ENCODE results near the gene PMEL. TPM values are rescaled to one million over a fixed set of nuclear protein-coding genes. Genes with fewer than 3 reads are reported as not detected.

Gene PMEL
- total RNA-seq, 1 experiment from 2014 or later = 5.8 TPM

DNA sequence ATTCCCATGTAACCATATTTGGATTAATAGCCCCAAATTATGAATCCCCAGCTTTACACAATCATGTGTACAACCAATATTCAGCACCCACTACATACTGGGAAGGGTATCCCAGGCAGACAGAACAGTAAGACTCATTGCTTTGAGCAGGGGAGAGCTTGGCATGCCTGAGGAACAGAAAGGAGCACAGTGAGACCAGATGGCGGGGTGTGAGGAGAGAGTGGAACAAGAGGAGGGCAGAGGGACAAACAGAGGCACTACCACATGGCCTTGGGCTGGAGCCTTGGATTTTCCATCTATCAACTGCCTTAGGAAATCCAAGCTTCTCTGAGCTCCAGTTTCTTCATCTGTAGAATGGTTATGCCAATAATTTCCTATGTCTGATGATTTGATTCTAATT lies 31.1 kb downstream of the PMEL start:
- Histone ChIP-seq H4K20me1 (ENCODE audit: insufficient read depth) (no peaks in the 10 kb centered on the region), H3K27me3 (ENCODE audit: insufficient read depth, low read length) (no peaks in the 10 kb centered on the region), H3K4me1 (ENCODE audit: control insufficient read depth in 1 of 2, insufficient read depth in 2 of 2, low read length in 2 of 2) (peaks cover 20 to 58% of the 10 kb centered on the region in 2 experiments), H3K9me3 (ENCODE audit: control insufficient read depth in 1 of 2, insufficient read depth in 1 of 2, low read depth in 1 of 2, low read length in 2 of 2) (no peaks in the 10 kb centered on the region), H3K79me2 (ENCODE audit: insufficient read depth, low read length) (no peaks in the 10 kb centered on the region), H3K27ac (ENCODE audit: low read depth, low read length) (no peak overlapping the region), H3K4me2 (ENCODE audit: low read length) (no peak overlapping the region), H3K9me2 (ENCODE audit: insufficient read depth) (no peaks in the 10 kb centered on the region), H2AFZ (ENCODE audit: low read depth, low read length, poor library complexity, severe bottlenecking) (no peak overlapping the region), H3K4me3 (replicated peaks in 1 of 2; ENCODE audit: low read depth in 1 of 2, low read length in 2 of 2) (no peak overlapping the region), H3K9ac (ENCODE audit: low read length) (no peak overlapping the region), H3K36me3 (ENCODE audit: control insufficient read depth in 1 of 2, insufficient read depth in 2 of 2, low read length in 2 of 2) (no peaks in the 10 kb centered on the region)
- DNase-seq (ENCODE audit: low read depth, low spot score) = no peak
- intact Hi-C loops (cut with micrococcal nuclease) = loop anchor here (5.0 kb wide), 1 partner anchor 108 kb away; the partner anchor contains the start of gene RPS26
- RAD21 ChIA-PET (ENCODE audit: low non-redundant PET in 1 of 2, low total read pairs in 2 of 2, uncharacterized antibody in 2 of 2, unreplicated experiment in 2 of 2) = no interaction called here
- no TSS peak for BruUV-seq (replicated peaks)
- CTCF ChIA-PET = no interaction called here
- TF ChIP-seq EGR1 (IDR thresholded peaks at IDR 0.05; ENCODE audit: low read depth) (no peak), SRF (IDR thresholded peaks at IDR 0.05; ENCODE audit: low read depth) (no peak), POLR2AphosphoS5 (IDR thresholded peaks at IDR 0.05; ENCODE audit: low read depth, low read length) (0 out of 2 replicates have a peak, but pooled peaks have one; percentile 17), SIN3A (IDR thresholded peaks at IDR 0.05; ENCODE audit: low read depth) (no peak)
- no peak for ATAC-seq
- POLR2A ChIA-PET = no interaction called here

GRCh38 chr12:55933799-55934742 lies 31.8 kb downstream of the PMEL start:
- CTCF ChIA-PET = interaction anchor here (1.1 to 1.2 kb wide), 2 partner anchors 62 to 114 kb away, joined by 3 to 4 read pairs; no protein-coding TSS in a partner anchor

More at GRCh38 chr12:55933799-55934742, 31.8 kb downstream of the PMEL start:
- Histone ChIP-seq H3K4me2 (ENCODE audit: low read length) (peak overlapping the region; percentile 91), H3K36me3 (ENCODE audit: control insufficient read depth in 1 of 2, insufficient read depth in 2 of 2, low read length in 2 of 2) (no peaks in the 10 kb centered on the region), H3K9me2 (ENCODE audit: insufficient read depth) (no peaks in the 10 kb centered on the region), H2AFZ (ENCODE audit: low read depth, low read length, poor library complexity, severe bottlenecking) (no peak overlapping the region), H3K27ac (ENCODE audit: low read depth, low read length) (peak overlapping the region; percentile 54; the same call in 1 of the 2 replicates), H3K79me2 (ENCODE audit: insufficient read depth, low read length) (no peaks in the 10 kb centered on the region), H3K4me1 (ENCODE audit: control insufficient read depth in 1 of 2, insufficient read depth in 2 of 2, low read length in 2 of 2) (peaks cover 22 to 62% of the 10 kb centered on the region in 2 experiments), H4K20me1 (ENCODE audit: insufficient read depth) (no peaks in the 10 kb centered on the region), H3K27me3 (ENCODE audit: insufficient read depth, low read length) (no peaks in the 10 kb centered on the region), H3K4me3 (replicated peaks in 1 of 2; ENCODE audit: low read depth in 1 of 2, low read length in 2 of 2) (peak overlapping the region in 1 of 2 experiments; percentile 74; a peak in 1 of 4 replicates), H3K9me3 (ENCODE audit: control insufficient read depth in 1 of 2, insufficient read depth in 1 of 2, low read depth in 1 of 2, low read length in 2 of 2) (no peaks in the 10 kb centered on the region), H3K9ac (ENCODE audit: low read length) (peak overlapping the region; percentile 73; the same call in 1 of the 2 replicates)
- POLR2A ChIA-PET = interaction anchor here (1.1 to 1.2 kb wide), 2 partner anchors 14 to 170 kb away, joined by 3 read pairs; partner anchors contain the start of gene PA2G4
- intact Hi-C loops (cut with micrococcal nuclease) = loop anchor here (5.0 kb wide), 1 partner anchor 108 kb away; the partner anchor contains the start of gene RPS26
- no peak for ATAC-seq
- TF ChIP-seq REST (IDR thresholded peaks at IDR 0.05; ENCODE audit: low read depth) (no peak), EZH2phosphoT487 (IDR thresholded peaks at IDR 0.05; ENCODE audit: borderline replicate concordance) (no peak)
- RAD21 ChIA-PET (ENCODE audit: low non-redundant PET in 1 of 2, low total read pairs in 2 of 2, uncharacterized antibody in 2 of 2, unreplicated experiment in 2 of 2) = no interaction called here
- no peak for DNase-seq (ENCODE audit: low read depth, low spot score)
- BruUV-seq (replicated peaks) = no TSS peak
